IMR-90 (cell line): ENCODE measurements around the gene PHF3.

Experiments used
- BHLHE40 ChIP-seq: fragments of 150-350 bp; IDR thresholded peaks from 2 replicates; pipeline ENCODE4 v1.6.1; 2016; ENCODE audit warnings: mild to moderate bottlenecking, low read depth, low read length
- CEBPB ChIP-seq: IDR thresholded peaks from 2 replicates; pipeline ENCODE4 v1.6.1; 2012; ENCODE audit warnings: low read depth, low read length, improper control_type of control experiment
- CHD1 ChIP-seq: IDR thresholded peaks from 2 replicates; pipeline ENCODE4 v1.6.1; 2012; ENCODE audit warnings: low read depth, low read length, improper control_type of control experiment
- CTCF ChIP-seq: conservative IDR thresholded peaks from 2 replicates; pipeline ENCODE4 v1.5.1; 2012; ENCODE audit warnings: mild to moderate bottlenecking, low read depth, low read length, improper control_type of control experiment
- ELK1 ChIP-seq: fragments of 150-350 bp; IDR thresholded peaks from 2 replicates; pipeline ENCODE4 v1.6.1; 2016; ENCODE audit warnings: low read depth, mild to moderate bottlenecking, low read length, moderate library complexity, borderline replicate concordance
- MAFK ChIP-seq: IDR thresholded peaks from 2 replicates; pipeline ENCODE4 v1.6.1; 2012; ENCODE audit warnings: low read depth, low read length, improper control_type of control experiment
- MAZ ChIP-seq: IDR thresholded peaks from 2 replicates; pipeline ENCODE4 v1.6.1; 2012; ENCODE audit warnings: low read depth, mild to moderate bottlenecking, low read length, improper control_type of control experiment, moderate library complexity, borderline replicate concordance
- MXI1 ChIP-seq: IDR thresholded peaks from 2 replicates; pipeline ENCODE4 v1.6.1; 2012; ENCODE audit warnings: low read depth, mild to moderate bottlenecking, low read length, moderate library complexity, borderline replicate concordance
- POLR2A ChIP-seq: IDR thresholded peaks from 2 replicates; pipeline ENCODE4 v1.6.1; 2012; ENCODE audit warnings: mild to moderate bottlenecking, low read depth, low read length
- RAD21 ChIP-seq: IDR thresholded peaks from 2 replicates; pipeline ENCODE4 v1.6.1; 2012; ENCODE audit warnings: low read length, improper control_type of control experiment
- RCOR1 ChIP-seq: IDR thresholded peaks from 2 replicates; pipeline ENCODE4 v1.6.1; 2012; ENCODE audit warnings: mild to moderate bottlenecking, low read length, improper control_type of control experiment; ENCODE audit not compliant: insufficient replicate concordance
- RFX5 ChIP-seq: IDR thresholded peaks from 2 replicates; pipeline ENCODE4 v1.8.0; 2012; ENCODE audit warnings: low read depth, mild to moderate bottlenecking, low read length, moderate library complexity
- SMC3 ChIP-seq: fragments of 150-350 bp; IDR thresholded peaks from 2 replicates; pipeline ENCODE4 v1.6.1; 2016; ENCODE audit warnings: low read depth, mild to moderate bottlenecking, antibody characterized with exemption, low read length, moderate library complexity
- USF2 ChIP-seq: fragments of 150-350 bp; IDR thresholded peaks from 2 replicates; pipeline ENCODE4 v1.6.1; 2017; ENCODE audit warnings: mild to moderate bottlenecking, antibody characterized with exemption, low read length, low read depth

GRCh38 chr6:63764318-63764916, 128.8 kb downstream of the PHF3 start:
- no peak for TF ChIP-seq POLR2A
- TF ChIP-seq RFX5 = no peak
- peak; percentile 61 for TF ChIP-seq CTCF
- TF ChIP-seq CEBPB = peak; percentile 56; the same call in 1 of the 2 replicates
- TF ChIP-seq USF2 = no peak
- peak; percentile 59 for TF ChIP-seq RAD21
- no peak for TF ChIP-seq RCOR1
- TF ChIP-seq ELK1 = no peak
- no peak for TF ChIP-seq MAZ
- no peak for TF ChIP-seq BHLHE40
- peak; percentile 55; the same call in 1 of the 2 replicates for TF ChIP-seq SMC3
- TF ChIP-seq MAFK = no peak
- TF ChIP-seq MXI1 = no peak
- TF ChIP-seq CHD1 = no peak
